SKM-1 treated with dmso at 0.1 percent for 144 hours (cell line): ENCODE measurements around the gene CADM1.
A peak's percentile ranks its signal among the peaks of the same experiment; 100 is the strongest.
"Not testable (repeated sequence)": the region's sequence is repeated elsewhere in the genome, so short reads cannot be mapped to it uniquely, and the experiment has no call there.

Experiments used
- DNase-seq: peaks from one replicate; lab custom pipeline; 2025; ENCODE audit not compliant: unreplicated experiment; lab: John Stamatoyannopoulos, UW

CADM1 gene

DNA sequence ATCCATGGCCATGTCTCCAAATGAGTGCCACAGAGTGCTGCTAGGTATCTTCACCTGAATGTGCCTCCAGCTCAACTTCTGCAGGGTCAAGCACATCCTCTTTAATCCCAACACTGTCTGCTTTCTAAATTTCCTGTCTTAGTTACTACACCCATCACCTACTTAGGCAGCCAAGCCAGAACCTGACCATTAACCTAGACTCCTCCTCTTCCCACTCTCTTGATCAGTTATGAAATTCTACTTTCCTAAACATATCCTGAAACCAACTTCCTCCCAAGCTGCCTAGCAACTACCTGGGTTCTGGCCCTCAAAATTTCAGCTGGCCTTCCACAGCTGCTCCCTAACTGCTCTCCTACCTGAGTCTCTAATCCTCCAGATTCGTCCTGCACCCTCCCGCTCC is 22.7 kb downstream of the CADM1 start:
- DNase-seq, result peak; percentile 74

DNA sequence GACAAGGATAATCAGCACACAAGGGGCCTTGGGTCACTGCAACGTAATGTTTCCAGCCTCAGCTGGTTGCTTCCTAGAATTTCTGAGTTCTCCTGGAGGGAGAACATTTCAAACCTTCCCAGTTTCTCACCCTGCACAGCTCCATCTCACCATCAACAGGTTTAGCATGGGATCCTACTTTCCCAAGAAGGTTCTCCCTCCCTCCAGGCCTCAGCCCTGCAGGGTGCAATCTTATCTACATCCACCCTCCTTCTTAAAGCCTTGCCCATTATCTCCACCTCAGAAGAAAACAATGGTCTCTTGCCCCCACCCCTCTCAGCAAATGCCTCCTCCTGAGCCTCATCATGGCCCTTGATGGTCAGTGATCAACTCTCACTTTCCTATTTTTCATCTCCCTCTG is 23.6 kb downstream of the CADM1 start:
- no peak for DNase-seq

DNA sequence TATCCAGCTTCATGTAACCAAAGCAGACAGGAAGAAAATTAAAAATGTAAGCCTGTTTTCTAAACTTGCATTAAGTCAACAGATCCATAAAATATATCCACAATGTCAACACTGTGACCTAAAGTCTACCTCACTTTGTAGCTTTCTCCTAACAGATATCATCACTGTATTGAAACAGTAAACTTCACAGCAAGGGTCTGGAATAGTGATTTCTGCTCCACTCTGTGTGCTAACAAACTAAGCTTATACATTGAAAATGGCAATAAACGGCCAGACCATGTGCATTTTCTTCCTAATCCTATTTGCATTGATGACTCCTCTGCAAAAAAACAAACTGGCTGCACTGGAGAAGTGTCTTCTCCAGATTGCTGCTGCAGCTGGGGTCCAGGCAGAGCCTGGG is 26.8 kb downstream of the CADM1 start:
- DNase-seq, result no peak

DNA sequence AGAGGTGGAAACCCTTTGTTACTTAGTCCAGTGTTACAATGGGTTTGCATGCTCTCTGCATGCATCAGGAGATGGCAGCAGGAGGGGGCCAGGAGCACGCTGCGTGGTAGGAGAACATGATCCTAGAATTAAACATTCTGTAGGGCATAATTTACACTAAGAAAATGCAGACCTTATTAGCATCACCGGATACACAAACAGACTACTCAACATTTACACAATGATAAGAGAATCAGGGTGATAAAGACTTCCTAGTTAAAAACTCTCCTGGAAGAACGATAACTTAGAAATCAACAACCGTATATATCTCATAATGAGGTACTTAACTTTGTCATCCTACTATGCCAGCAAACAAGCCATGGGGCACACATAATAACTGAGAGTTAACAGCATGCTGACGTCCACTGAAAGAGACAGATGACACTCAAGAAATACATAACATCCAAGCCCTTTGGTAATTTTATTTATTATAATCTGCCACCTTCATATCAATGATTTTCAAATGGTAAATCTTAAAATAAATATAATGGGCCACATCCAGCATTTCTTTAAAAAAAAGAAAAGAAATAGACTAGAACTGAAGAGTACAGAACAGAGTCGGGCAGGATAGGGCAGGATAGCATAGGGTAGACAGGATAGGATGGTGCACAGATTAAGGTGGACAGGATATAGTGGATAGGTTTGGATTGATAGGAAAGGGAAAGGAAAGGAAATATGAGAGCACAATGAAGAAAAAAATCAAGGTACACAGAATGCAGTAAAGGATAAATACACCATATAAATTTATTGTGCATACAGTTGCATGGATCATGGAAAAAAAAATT is 27.5 kb downstream of the CADM1 start:
- DNase-seq, result no peak

DNA sequence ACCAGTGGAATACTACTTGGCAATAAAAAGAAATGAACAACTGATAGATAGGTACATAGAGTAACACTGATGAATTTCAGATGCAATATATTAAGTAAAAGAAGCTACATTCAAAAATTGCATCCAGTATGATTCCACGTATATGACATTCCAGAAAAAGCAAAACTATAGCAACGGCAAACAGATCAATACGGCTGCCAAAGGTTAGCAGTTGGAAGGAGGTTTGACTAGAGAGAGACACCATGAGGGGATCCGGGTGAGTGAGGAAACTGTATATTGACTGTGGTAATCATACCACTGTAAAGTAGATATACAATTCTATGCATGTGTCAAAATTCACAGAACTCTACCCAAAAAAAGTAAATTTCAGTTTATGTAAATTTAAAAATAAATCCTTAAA is 28.7 kb downstream of the CADM1 start:
- no peak for DNase-seq

DNA sequence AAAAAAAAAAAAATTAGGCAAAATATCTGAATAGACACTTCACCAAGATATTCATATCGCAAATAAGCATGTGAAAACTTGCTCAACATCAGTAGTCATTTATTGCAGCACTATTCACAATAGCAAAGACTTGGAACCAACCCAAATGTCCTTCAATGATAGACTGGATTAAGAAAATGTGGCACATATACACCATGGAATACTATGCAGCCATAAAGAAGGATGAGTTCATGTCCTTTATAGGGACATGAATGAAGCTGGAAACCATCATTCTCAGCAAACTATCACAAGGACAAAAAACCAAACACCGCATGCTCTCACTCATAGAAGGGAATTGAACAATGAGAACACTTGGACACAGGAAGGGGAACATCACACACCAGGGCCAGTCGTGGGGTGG is 29.9 kb downstream of the CADM1 start:
- DNase-seq, result not testable (repeated sequence)

DNA sequence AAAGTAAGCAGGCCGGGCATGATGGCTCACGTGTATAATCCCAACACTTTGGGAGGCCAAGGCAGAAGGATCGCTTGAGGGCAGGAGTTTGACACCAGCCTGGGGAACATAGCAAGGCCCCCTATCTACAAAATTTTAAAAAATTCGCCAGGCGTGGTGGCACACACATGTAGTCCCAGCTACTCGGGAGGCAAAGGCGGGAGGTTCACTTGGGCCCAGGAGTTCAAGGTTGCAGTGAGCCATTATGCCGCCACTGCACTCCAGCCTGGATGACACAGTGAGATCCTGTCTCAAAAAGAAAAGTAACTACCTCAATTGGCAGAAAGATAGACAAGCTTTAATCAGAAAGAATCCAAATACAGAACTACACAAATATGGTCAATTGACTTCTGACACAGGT is 31.0 kb downstream of the CADM1 start:
- DNase-seq, result no peak

DNA sequence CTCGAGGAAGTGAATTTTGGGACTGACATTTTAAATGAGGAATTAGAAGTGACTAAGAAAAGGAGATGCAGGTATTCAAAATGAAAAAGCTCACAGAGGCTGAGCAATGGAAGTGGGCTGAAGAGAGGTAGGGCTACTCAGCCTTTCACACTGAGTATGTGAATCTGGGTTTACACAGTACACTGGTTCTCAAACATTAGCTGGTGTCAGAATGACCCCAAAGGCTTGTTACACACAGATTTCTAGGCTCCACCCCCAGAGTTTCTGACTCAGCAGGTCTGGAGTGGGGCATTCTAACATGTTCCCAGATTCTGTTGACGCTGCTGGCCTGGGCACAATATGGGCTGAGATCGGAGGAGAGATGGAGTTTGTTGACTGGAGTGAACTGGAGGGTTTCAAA is 32.8 kb downstream of the CADM1 start:
- no peak for DNase-seq

DNA sequence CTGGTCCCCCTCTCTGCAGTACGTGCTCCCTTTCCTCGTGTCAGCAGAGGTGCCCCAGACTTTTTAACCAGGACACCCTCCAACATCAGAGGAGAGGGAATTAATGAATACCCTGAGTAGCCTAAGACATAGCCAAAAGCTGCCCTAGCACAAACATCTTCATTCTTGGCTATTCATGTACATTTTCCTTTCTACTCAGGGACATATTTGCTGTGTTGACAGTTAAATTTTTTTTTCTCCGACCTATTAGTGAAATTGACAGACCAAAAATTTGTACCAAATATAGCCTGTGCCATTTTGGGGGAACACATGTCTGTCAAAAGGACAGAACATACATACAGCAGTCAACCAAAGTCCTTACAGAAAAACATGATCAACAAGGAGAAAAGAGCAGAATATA is 33.3 kb downstream of the CADM1 start:
- no peak for DNase-seq

DNA sequence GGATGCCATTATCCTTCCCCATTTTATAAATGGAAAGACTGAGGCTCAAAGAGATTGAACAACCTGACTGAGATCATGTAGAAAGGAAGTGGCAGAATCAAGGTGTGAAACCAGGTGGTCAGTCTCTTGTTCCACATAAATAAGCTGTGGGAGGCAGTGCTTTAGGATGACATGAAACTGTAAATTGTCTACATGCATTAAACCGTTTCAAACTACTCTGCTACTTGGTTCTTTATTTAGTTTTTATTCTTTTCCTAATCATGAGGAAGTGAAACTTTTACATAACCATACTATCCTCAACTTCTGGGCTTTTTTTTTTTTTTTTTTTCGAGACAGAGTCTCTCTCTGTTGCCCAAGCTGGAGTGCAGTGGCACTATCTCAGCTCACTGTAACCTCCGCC is 34.9 kb downstream of the CADM1 start:
- DNase-seq, result peak; percentile 20

DNA sequence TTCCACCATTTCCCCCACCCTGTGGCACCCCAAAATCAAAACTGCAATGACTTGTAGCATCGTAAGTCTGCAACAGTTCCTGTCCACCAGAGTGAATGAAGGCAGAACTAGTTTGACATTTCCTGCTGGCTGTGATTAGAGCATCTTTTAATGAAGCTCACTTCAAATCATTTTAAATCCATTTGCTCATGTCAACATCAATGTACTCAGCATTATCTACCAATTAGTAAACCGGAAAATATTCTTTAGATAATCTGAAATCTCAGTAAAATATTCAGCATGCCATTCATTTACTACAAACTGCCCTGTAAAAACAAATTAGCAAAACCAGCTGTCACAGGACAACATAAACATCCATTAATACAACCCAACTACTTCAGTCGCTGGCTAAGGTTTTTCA is 38.1 kb downstream of the CADM1 start:
- DNase-seq, result no peak

DNA sequence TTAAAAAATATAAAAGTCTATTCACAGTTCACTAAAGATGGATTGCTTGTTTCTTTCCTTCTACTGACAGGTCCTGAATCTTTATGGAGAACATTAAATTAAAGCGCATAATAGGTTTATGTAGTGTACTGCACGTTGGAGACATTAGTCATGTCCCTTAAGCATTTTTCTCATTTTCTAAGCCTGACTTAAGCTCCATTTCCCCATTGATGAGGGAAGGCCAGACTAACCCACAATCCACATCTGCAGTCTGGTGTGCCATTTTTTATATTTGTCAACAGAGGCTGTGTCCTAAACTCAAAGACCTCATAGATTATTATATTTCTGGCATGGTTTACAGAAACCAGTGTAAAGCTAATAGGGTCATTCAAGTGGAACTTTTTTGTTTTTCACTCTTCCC is 39.9 kb downstream of the CADM1 start:
- no peak for DNase-seq

DNA sequence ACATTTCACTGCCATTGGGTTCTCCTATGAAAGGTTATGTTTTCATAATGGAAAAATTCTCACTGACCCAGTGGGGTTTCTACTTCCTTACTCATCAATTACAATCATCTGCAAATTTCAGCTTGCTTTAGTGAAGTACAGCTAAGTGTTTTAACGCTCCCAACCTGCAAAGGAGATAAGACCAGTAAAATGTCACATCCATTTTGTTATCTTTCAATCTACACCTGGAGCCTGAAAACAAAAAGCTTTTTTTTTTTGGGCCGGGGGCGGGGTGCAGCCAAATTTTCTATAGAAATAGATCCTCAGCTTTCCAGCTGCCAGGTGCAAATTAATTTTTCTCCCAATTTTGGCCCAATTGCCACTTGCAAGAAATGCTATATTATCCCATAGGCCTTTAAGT is 40.6 kb downstream of the CADM1 start:
- no peak for DNase-seq

DNA sequence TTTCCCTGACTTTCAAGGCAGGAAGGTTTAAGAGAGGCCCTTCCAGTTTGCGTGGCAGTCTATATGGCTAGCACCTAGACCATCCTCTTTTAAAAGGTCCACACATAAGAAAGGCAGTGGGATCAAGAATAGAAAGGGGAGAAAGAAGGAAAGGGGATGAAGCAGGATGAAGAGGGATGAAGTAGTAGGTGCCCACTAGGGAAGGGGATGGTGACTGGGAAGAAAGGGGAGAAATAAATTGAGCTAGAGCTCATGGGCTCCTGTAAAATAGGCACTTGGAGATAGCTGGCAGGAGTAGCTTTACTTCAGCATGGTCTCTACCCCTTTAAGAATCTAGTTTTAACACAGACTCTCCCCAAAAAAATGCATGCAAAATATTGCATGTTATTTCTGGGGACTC is 41.5 kb downstream of the CADM1 start:
- DNase-seq, result no peak

DNA sequence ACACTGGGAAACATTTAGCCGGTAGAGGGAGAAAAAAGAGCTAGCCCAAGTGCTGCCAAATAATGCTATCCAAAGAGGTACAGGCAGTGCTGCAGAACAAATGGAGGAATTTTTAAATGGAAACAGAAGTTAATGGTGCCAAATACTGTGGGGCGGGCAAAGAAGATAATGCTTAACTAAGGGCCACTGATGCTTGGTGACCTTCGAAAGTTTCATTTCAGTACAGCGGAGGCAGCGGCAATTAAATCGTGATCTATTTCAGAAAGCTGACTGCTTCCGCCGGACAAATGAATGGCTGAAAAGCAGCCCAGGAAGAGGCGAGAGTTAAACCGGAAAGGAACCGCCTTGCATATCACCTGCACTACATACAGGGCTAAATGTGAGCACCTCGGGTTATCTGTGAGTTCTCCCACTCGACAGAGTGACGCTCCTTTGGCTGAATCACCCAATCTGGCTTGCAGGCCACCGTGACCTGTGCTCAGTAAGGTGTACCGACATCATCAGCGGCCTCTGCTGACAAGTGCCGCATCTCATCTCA is 42.1 kb downstream of the CADM1 start:
- no peak for DNase-seq

DNA sequence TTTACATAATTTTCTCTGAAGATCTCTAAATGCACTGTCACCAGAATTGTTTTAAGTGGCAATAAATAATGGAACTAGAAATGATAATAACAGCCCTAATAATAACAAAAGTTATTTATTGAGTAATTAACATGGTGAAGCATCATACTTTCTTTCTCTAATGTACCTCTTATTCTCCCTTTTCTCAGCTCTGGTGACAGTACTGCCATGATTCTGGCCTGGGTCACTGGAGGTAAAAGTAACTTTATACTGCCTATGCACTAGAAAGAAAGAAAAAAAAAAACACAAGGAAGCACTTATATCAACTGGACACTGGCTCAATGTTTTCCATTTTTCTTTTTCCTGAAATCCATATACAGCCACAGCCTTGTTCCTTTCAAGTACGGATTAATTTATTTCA is 43.7 kb downstream of the CADM1 start:
- no peak for DNase-seq

DNA sequence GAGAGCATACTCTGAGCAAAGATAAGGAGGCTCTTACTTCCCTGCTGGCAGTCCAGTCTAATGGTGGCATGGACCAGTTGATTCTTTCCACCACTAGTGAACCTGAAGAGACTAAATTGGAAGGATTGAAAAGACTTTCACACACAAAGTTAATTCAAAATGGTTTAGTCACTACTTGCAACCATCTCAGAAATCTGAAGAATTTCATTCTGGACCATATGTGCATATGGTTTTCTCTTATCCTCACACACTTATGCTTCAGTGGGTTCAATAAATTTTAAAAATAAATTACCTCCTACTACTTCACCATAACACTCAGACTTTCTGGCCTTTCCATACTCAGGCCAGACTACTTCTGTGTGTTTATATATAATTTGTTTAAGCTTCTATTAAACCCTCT is 44.7 kb downstream of the CADM1 start:
- no peak for DNase-seq

DNA sequence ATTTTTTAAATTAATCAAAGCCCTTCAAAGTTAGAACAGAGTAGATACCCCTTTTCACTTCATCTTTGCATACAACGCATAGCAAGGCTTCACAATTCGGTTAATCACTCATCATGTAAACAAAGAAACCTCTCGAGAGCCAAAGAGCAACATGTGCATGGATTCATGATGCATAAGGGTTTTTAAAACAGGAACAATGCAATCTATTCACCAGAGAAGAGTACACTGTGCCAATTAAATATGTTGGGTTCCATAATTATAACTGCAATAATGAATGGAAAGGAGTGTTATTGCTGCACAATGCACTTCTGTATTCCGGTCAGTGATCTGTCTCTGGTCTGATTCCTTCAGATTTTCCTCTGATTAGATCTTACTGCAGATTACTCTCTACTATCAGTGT is 45.3 kb downstream of the CADM1 start:
- DNase-seq, result no peak

DNA sequence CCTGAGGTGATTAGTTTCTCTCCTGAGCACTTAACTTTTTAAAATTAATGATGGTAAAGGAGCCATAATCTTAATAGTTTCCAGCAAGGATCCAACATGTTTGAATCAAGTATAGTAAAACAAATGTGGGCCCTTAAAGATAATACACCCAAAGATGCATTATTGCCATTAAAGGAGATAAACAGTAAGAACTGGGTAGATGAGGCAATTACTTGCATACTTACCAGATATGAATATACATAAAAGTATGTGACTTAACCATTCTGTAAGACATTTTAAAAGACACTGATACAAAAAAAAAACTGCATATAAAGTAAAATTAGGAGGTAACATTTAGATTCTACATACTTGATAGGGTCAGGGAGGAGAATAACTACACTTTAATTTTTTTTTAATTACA is 48.2 kb downstream of the CADM1 start:
- DNase-seq, result no peak

DNA sequence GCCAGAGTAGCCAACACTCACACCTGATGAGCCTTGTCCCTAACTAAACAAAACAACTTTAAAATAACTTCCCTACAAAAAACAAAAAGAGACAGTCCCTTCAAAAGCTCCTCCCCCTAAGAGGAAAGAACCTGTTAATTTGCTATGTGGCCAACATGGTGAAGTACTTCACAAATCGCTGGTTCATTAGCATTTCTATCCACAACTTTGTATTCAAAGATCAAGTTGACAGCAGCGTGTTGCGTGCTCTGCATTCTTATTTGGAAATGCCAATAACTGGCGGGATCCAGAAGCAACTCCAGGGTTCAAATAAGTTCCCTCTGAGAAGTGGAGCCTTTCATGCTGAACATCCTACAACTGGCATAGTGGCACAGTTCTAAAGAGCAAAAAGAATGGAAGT is 48.6 kb downstream of the CADM1 start:
- no peak for DNase-seq

DNA sequence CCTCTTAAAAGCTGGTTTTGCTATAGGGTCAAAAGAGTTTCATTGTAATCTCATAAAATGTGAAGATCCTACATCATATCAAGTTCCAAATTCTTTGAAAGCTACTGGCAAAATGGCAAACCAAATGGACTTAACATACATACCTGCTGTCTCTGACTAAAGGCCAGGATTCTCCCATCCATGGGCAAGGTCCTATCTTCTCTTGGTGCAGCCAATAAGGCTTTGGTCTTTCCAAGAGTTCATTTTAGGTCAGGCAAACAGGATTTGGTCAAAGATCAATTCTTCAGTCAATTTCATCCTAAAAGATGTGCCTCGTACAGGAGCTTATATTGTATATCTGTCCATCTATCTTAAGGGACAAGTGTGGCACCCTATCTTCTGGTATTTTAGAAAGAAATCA is 49.7 kb downstream of the CADM1 start:
- no peak for DNase-seq

DNA sequence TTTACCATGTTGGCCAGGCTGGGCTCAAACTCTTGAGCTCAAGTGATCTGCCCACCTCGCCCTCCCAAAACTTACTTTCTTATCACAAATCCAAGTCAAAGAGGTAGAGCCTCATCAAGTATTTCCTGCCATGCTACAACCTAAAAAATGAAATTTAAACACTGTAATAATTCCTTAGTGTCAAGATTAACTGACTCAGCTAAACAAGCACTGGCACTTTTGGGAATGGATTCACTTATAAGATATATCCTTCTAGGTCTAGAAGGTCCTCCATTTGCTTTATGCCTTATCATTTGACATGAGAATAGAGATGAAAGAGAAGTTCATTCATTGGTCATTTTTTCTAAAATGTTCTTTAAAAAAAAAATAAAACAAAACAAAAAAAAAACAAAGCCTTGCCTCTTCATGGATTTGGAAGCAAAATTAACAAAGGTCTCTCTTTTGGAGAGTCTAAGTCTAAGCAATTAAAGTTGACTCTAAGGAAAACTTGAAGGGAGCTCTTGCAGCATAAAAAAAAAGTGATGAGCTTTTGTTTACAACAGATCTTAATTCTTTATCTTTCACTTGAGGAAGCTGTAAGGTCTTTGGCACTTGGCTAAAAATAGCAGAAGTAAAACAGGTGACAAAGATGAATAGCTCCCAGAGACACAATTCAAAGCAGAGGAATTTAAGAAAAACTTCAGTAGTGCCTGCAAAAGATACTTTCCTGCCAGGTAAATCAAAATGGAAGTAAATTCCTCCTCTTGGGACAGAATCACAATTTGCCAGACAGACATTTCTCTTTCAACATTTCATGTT is 50.3 kb downstream of the CADM1 start:
- no peak for DNase-seq
